GM19372 (cell line): ENCODE data around the gene TPP2.

ENCODE experiments used
- ATAC-seq: cut with Tn5 transposase; IDR thresholded peaks from one replicate; pipeline ENCODE4 v1.9.1; 2021; ENCODE audit warnings: mild to moderate bottlenecking, low read depth, moderate library complexity; ENCODE audit not compliant: unreplicated experiment

Gene TPP2

DNA sequence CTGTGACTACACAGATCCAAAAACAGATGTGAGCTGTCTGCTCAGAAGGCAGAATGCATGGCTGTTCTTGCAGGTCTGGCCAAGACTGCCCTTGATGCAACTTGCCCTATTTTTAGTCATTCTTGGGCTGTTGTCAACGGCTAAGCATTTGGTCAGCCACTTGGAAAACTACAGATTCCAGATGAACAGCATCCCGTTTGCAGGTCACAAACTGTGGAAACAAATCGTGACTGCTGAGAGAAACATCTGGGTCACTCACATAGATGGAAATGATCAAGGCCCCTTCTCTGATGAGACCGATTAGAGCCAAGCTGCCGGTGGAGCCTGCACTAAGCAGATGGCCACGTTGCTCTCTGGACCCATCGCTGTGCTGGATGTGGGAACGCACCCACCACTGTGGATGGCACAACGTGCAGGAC, 113.5 kb downstream of the TPP2 start:
- ATAC-seq = no peak

DNA sequence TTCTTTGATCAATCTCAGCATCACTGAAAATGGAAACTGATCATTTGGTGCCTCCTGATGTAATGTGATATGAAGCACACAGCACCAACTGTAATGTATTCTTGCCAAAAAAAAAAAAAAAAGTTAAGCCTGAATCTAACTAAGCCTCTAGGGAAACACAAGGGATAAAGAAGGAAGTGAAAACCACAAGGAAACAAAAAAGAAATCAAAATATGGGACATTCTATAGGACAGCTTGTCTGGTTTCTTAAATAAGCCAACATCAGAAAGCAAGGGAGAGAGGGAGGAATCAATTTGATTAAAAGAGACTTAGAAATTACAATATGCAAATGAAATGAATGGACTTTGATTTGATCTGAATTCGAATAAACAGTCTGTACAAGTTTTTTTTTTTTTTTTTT, 118.7 kb downstream of the TPP2 start:
- no peak for ATAC-seq

DNA sequence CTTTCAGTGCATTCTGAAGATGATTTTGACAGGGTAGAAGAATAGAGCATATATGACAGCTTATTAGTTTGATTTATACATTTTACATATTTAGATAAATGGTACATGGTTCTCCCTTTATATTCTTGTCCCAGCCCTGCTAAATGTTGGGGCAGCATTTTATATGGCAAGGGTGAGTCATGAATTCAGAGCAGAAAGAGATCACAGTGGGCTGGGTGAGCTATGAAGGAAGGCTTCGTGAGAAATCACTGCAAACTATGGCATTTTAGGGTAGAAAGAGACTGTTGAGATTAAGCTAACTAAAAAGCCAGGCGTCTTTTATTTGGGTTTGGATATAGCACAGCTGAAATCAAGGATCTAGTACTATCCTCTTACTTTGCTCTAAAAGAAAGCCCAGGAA, 122.0 kb downstream of the TPP2 start:
- ATAC-seq = no peak

DNA sequence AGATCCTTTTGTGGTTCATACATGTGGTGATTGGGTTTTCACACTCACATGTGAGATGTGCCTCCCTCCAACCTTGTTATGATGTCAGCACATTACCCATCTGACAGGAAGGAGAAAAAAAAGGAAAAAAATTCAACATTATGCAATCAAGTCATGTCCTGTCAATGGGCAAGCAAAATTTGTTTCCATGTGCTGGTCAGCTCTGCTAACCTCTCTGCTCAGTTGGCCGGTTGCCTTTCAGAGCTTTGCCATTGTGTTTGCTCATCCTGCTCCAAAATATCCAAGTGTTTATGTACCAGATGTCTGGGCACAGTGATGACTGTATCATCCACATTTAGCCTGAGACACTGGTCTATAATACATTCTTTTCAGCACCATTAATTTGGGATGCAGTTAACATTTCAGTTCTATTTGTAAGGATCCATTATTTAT, 125.0 kb downstream of the TPP2 start:
- ATAC-seq = no peak

DNA sequence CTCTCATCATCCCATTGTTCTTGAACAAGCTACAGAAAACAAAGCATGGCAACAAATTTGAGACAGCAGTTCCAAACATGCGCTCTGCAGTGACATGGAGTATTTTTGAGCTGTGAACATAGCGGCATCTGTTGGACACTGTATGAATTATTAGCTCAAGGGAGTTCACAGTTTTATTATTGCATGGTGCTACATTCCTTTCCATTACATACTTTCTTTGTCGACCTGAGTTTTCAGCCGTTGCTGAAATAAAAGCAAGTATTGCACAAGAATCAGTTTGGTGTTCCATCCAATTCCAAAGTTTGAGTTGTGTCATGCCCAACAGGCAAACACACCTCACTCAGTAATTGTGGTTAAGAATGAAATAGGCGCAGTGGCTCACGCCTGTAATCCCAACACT, 128.1 kb downstream of the TPP2 start:
- no peak for ATAC-seq

DNA sequence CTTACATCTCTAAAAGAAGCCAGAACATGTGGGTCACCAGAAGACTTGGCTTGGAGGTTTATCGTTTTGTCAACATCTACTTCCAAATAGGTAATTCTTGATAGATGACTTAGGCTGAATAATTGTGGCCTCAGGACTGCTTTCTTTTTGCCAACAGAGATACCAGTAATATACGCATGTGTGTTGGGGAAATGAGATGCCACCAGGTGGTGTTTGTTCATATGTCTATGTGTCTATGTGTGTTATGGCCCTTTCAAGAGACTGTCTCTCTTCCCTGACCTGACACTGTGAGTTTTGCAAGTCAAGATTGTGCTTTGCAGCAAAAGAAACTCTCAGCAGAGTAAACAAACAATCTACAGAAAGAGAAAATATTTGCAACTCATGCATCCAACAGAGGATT, 129.6 kb downstream of the TPP2 start:
- ATAC-seq = no peak
